Renal cortex interstitium (tissue), 11 donors: Measurements from ENCODE around the gene RREB1. TPM values are rescaled to one million over a fixed set of nuclear protein-coding genes. Genes with fewer than 3 reads are reported as not detected.

ENCODE experiments used
- DNase-seq, 11 donors: peaks; one replicate each; pipeline ENCODE4 v3.0.0-alpha.2; 2013; ENCODE audit warnings: low read depth in 9 of 11, low spot score in 4 of 11; ENCODE audit errors: extremely low read depth in 1 of 11
- polyA plus RNA-seq, 3 donors: library from polyadenylated mRNA; unstranded; fragments of 120-200 nt; gene quantifications; one replicate each; pipeline ENCODE4 v1.2.1, GENCODE V29; 2013; ENCODE audit not compliant: insufficient read length in 3 of 3

The RREB1 gene
- polyA plus RNA-seq, 3 donors = 22.9 to 29.4 (median 23.0) TPM

DNA sequence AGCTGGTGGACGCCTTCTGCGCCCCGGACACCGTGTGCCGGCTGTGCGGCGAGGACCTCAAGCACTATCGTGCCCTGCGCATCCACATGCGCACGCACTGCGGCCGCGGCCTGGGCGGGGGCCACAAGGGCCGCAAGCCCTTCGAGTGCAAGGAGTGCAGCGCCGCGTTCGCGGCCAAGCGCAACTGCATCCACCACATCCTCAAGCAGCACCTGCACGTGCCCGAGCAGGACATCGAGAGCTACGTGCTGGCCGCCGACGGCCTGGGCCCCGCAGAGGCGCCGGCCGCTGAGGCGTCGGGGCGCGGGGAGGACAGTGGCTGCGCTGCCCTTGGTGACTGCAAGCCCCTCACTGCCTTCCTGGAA lies 122.5 kb downstream of the RREB1 start:
- DNase-seq = no peak

DNA sequence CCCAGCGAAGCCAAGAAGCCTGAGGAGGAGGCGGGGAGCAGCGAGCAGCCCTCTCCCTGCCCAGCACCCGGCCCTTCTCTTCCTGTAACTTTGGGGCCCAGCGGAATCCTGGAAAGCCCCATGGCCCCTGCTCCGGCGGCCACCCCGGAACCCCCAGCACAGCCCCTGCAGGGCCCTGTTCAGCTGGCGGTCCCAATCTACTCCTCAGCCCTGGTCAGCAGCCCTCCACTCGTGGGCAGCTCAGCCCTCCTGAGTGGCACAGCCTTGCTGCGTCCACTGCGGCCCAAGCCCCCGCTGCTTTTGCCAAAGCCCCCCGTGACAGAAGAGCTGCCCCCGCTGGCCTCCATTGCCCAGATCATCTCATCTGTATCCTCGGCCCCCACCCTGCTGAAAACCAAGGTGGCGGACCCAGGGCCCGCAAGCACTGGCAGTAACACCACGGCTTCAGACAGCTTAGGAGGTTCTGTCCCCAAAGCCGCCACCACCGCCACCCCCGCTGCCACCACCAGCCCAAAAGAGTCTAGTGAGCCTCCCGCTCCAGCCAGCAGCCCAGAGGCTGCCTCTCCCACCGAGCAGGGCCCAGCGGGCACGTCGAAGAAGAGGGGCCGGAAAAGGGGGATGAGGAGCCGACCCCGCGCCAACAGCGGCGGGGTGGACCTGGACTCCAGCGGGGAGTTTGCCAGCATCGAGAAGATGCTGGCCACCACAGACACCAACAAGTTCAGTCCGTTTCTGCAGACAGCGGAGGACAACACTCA lies 123.4 kb downstream of the RREB1 start:
- no peak for DNase-seq

DNA sequence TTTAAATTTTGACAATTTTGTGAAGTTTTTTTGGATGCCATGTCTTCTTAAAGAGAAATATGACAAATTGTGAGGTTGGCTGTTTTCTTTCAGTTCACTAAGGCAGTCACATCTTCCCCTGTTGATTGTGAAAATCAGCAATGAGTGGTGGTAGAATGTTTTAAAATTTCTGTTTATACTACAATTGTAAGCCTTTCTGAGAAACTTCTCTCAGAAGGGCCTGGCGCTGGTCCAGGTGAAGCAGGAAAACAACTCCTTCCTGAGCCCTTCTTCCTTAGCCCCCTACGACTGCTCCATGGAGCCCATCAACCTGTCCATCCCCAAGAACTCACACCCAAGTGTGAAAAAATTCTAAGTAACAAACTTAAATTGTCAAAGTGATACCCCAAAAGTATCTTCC lies 124.6 kb downstream of the RREB1 start:
- DNase-seq = no peak

DNA sequence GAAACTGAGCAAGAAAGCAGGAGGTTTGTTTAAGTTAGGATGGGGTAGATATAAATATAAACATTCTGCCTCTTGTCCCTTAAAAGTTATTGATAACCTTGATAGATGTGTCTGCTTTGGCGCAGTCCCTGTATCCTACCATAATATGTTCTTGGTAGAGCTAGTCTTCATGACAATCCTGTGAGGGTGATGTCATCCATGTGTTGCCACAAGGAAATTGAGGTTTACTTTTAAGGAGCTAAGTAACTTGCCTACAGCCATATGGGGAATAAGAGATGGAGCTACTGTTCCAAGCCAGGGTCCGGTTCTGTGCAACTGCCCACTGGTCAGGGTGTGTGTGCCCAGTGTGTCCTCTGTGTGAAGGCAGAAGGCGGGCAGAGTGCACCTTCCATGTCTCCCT lies 126.8 kb downstream of the RREB1 start:
- no peak for DNase-seq

DNA sequence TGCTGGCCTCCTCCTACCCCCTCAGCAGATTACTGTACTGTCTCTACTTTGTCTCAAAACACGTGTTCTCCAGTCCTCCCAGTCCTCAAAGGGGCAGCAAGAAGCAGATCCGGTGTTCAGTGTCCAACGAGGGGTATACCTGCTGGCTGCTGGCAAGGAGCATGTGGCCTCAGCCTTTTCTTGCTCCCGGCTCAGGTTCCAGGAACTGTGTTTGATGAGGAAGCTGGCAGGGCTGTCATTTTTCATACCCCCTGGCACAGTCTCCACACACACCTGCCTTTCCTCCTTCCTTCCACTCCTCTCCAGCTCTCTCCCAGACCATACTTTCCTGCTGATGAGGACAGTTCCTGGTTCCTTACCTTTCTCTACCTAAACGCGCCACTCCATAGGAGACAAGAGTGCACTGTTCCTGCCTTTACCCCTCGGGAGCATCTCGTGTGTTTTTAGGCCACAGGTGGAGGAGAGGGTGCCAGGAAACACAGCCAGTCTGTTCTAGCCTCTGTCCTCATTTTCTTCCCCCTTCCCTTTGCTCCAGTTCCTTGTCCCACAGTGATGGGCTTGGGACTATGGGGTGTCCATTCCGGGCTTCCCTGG lies 128.0 kb downstream of the RREB1 start:
- no peak for DNase-seq

DNA sequence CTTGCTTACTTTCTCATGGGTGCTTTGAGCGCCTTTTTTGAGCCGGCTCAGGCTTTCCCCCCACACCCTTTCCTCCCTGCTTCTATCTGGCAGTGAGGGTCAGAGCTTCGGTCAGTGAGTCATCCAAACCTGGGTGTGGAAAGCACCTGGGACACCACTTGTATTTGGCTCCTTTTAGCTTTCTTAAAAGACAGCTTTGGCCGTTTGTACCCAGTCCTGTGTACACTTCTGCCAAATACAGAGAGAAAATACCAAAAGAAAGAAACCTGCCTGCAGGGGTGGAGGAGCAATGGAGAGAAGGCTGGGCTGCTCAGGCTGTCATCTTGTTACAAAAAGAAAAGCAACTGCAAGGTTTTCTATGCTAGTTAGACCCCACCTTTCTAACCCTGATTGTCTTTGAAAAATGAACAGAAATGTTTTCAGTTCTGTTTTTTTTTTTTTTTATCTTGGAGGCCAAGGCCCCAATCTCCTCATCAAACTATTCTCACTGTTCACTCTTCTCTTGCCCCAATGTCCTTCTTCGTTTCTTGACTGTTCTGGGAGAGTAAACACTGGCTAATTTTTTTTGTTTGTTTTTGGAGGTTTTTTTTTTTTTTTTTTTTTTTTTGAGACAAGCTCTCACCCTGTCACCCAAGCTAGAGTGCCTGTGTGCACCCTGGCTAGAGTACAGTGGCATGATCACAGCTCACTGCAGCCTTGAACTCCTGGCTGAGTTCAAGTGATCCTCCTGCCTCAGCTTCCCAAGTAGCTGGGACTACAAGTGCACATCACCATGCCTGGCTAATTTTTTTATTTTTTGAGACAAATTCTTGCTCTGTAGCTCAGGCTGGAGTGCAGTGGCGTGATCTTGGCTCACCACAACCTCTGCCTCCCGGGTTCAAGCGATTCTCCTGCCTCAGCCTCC lies 128.8 kb downstream of the RREB1 start:
- DNase-seq = no peak

DNA sequence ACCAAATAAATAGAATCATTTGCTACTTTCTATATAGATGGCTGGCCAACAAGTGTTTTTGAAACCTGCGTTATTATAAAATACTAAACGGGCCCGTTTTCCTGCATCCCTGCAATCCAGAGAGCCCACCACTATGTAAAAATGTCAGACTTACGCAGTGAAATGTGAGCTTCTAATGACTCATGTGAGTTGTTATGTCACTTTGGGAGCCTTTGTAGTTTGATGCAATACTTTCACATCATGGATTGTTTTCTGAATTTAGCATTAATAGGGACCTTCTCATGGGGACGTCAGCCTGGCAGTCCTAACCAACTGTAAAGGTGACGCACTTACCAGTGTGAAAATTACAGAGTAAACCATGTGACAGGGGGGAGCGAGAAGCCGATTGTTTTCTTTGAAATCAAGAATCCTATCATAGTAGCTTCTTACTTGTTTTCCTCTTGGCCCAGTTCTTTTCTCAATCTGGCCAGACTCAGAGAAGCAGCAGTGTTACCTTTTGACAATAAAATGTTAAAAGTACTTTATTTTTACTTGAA lies 130.0 kb downstream of the RREB1 start:
- no peak for DNase-seq

DNA sequence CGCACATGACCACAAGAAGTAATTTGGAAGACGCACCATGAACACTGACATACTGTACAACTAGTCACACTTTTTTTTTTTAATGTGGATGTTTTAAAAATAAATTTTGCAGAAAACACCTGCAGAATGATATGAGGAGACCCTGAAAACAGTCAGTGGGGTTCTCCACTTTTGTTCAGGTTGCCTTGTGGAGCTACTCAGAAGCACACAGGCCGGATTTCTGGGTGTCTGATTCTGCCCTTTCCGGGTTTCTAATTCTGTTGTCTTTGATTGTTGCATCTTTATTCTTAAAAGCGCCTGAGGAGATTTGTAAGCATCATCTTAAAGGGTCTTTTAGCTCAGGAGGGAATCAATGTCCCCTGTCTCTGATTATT lies 130.8 kb downstream of the RREB1 start:
- no peak for DNase-seq

DNA sequence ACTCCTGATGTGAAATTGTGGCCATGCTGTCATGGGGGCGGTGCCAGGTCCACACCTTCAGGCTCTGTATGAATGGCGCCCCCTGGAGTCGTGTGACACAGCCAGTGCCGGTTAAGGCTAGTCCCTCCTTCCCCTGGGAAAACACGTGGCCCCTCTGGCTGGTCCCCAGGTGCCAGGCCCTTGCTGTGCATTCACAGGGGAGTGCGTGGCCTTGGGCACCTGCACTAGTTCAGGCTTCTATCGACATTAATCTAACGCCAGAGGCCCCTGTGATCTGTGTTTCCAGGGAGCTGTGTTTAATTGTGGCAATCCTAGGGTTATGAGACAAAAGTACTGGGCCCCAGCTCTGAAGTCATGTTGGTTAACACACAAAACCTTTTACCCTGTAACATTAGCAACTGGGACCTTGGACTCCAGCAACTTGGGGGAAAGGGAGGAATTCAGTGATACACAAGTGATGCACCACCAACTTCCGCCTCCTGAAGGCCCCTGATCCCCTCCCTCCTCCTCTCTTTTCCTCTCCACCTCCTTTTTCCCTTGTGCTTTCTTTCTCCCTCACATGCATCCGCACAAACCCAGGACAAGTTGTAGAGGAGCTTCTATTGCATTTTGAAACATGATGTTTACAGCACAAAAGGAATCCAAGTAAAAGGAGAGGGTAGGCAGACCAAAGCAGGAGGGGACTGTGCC lies 131.3 kb downstream of the RREB1 start:
- peak in 6 of 11 donors; percentile 59 to 85 (median 71) for DNase-seq

DNA sequence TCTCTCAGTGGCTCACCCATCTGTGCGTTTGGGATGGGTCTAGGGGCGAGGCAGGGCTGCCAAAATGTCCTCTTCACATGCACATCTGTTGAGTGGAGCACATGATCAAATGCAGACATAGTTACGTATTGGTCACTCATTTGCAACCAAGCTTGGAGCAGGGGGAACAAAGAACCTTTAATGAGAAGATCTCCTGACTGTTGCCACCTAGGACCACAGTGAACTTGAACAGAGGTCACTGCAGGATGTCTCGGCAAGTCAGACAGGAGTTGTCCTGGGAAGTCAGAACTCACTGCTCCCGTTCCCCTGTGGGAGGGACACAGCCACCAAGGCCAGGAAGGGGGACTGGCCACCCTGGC lies 131.8 kb downstream of the RREB1 start:
- DNase-seq = no peak

DNA sequence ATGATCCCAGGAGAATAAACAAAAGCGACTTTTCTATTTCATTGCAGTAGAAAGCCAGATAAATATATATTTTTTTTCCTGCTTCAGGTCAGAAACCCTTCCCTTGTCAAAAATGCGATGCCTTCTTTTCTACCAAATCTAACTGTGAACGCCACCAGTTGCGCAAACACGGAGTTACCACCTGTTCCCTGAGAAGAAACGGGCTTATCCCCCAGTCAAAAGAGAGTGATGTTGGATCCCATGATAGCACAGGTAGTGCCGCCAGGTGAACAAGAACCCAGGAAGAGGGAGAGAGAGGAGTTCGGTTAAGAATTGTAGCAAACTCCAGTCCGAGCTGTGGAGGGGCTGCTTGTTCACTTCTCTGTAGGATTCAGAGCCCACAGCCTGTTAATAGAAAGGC lies 132.6 kb downstream of the RREB1 start:
- no peak for DNase-seq

DNA sequence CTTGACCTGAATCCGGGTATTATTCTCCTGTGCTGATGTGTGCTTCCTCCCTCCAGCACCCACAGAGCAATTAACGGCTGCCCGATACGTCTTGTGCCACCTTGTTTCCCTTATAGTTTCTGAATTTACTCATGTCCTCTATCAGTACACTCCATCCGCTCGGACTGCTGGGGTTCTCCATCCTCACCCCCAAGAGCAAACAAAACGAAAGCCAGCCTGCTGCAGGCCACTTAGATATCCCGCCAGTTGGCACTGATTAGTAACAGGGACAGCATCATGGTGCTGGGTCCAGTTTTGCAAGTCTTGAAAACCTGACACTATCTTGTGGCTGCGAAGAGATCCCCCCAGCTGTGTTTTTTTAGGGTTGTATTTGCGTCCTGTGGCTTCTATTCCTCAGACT lies 133.4 kb downstream of the RREB1 start:
- DNase-seq = no peak

DNA sequence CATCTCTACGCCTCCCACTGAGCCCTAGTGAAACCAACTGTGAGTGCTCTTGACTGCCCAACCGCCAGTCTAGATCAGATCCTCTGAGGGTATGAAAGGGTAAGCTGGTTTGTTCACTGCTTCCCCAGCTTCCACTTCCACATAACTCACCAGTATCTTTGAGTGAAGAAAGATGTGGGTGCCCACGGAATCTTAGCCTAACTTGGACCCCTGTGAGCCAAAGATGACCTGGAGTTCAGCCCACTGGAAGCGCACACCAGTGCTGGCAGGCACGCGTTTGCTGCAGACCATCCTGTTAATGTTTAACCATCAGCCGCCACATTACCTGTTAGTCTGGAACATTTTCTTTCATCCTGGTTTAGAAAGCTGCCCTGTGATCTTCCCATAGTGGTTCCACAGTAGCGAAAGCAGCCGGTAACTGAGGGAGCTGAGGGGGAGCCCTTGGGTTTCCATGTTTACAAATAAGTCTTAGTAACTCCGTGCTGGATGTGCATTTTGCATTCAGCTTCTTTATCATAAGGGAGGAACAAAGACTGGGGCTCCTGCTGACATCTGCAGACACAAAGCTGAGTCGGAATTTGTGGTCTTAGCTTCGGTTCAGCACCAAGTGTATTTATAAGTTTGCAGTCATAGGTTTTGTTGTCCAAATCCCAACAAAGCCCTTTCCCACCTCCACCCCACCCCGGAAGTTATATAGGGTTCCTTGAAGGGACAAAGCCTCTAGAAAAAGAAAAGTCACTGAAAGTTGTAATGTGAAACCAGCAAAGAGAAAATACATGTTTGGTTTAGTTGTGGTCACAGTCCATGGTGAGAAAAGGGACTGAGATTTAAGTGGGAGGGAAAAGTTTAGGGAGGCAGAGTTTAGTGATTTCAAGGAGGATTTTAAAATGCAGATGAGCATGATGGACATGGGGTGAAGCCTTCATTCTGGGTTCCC lies 134.2 kb downstream of the RREB1 start:
- peak in 5 of 11 donors; percentile 43 to 76 (median 61) for DNase-seq

DNA sequence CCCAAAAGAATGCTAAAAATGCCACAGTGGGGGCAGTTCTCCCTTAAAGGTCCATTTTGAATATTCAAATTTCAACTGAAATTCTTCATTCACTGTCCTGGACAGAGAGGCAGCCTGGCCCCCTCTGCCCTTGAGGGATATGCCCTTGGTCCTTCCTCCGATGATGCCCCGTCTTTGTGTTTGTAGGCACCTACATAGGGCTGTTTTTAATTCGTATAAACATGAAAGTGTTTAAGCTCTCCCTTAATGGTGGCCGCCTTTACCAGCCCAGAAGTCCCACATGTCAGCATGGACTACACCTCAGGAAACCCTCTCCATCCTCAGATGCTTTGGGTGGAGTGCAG lies 135.0 kb downstream of the RREB1 start:
- no peak for DNase-seq

DNA sequence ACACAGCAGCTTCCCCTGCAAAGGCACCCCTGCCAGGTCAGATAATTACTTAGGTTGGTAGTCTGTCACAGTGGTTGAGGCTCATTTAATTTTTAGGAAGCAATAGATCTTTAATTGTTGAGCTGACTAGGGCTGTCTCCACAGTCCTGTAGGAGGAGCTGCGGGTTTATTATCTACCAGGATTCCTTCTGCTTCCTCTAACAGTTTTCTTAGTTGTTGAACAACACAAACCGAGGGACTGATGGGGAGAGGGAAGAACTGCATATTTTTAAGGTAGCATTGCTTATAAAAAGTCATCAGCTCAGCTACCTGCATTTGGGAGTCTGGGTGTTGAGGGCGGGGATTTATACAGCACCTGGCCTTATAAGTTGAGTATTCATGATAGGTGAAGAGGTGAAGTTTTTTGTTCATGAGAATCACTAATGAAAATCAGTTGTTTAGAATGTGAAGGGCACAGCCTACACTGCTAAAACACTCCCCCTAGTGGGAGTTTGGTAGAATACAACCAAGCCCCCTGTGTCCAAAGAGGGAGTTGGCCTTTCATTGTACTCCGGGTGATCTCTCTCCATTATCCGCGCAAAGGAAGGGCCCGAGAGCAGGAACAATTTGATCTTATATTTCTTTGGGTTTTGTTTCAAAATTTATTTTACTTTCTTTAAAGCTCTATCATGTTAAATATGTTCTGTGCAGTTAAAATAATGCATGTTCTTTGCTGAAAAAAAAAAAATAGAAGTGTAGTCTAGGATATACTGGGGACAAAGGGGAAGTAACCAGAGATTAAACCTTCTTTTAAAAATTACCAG lies 135.6 kb downstream of the RREB1 start:
- DNase-seq = peak in 8 of 11 donors; percentile 56 to 75 (median 66)

DNA sequence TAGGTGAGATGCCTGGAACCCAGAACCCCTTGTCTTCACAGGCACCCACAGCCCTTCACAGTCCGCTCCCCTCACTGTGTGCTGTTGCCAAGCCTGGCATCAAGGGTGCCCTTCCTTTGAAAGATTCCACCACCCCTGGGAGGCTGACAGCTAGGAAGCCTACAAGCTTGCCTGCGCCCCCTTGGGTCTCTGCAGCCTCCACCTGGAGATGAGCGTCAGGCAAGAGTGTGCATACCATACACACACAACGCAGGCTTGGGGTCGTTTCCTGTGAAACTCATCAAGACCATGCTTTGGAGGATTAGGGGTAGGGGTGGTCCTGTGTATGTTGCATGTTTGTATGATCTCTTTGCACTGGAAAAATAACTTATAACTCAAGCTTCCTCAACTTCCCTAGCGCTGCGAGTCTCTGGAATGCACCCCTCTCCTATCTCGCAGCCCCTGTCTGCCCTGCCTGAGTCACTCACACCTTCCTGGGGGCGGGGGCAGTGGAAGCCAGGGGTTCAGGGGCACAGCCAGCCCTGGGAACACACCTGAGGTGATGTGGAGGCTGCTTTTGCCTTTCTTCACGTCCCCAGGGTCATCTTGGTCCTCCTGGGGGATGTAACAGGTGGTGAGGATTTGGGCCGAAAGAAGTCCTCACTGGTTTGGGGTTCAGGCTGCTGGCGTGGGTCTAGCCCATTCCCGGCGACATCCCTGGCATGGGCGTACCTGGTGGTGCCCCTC lies 138.1 kb downstream of the RREB1 start:
- DNase-seq = no peak
